Stimulated activated effector memory CD8-positive, alpha-beta T cell treated with anti-CD3 and anti-CD28 coated beads, Interleukin-12 subunit alpha, Interleukin-12 subunit beta, amount 100 ng/mL, for 72 hours (primary cell): ENCODE data around the gene TSHZ3.

Experiments used
- ATAC-seq: fragments of 150-1000 bp; cut with Tn5 transposase; 2 replicates; pipeline ENCODE4 v1.10.0; 2021
- DNase-seq, 2 donors: peaks; one replicate each; pipeline ENCODE4 v3.0.0; 2021 to 2022; ENCODE audit warnings: low spot score in 2 of 2
- H3K27ac Mint-ChIP-seq: one replicate; pipeline ENCODE4 v1.8.0; 2022; ENCODE audit warnings: mild to moderate bottlenecking, mixed read lengths
- H3K36me3 Mint-ChIP-seq: one replicate; pipeline ENCODE4 v1.8.0; 2022; ENCODE audit warnings: mild to moderate bottlenecking, mixed read lengths
- H3K4me1 Mint-ChIP-seq: one replicate; pipeline ENCODE4 v1.8.0; 2022; ENCODE audit warnings: mixed read lengths
- H3K4me3 Mint-ChIP-seq: one replicate; pipeline ENCODE4 v1.8.0; 2022; ENCODE audit warnings: mild to moderate bottlenecking, mixed read lengths
- H3K9me3 Mint-ChIP-seq: one replicate; pipeline ENCODE4 v1.8.0; 2022; ENCODE audit warnings: mixed read lengths

The TSHZ3 gene

DNA sequence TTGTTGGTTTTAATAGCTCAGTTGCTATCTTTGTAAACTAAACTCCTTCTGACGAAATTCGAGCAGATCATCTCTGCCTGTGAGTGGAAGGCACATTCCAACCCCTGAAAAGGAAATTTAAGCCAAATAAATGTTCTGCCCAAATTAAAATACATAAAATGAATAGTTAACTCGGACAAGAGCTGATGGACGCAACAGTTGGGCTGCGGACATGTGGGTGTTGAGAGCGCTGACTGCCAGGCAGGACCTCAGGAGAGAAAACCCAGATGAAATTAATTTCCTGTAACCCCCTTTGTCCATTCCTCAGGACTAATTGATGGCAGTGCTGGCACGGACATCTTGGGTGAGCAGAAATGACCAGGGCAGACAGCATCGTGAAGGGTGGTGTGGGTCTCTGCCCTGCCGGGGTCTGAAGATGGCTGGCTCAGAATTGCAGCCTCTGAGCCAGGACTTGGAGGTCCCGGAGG, 86.5 kb downstream of the TSHZ3 start:
- H3K36me3 Mint-ChIP-seq, result no peaks in the 10 kb centered on the region
- ATAC-seq, result no peak
- H3K4me3 Mint-ChIP-seq, result no peak overlapping the region
- H3K4me1 Mint-ChIP-seq, result no peaks in the 10 kb centered on the region
- no peaks in the 10 kb centered on the region for H3K9me3 Mint-ChIP-seq
- DNase-seq, result no peak
- no peak overlapping the region for H3K27ac Mint-ChIP-seq

DNA sequence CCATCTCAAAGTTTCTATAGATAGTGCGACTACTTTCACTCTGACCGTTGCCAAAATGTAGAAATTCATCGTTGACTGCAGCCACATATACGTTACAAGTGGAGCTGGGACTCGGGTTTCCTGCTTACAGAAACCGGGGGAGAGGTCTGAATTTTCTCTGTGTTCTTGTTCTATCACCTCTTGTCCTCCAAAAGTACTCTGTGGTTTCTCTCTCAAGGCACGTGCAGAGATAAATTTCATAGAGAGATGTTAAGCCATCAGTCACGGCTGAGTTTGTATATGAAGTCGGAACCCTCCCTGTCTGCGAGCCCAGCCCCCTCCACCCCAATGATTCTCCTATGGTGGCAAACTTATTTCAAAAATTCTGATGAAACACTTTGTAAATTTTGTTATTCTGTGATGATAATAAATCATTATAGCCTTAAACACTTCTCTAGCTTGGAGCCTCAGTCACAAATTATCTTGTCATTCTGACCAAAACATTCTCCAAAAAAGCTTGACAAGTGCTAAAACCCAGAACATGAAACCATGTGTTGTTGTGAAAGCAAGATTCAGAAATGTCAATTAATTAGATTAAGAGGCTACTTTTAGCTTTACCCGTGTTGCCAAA, 87.5 kb downstream of the TSHZ3 start:
- H3K9me3 Mint-ChIP-seq, result no peaks in the 10 kb centered on the region
- H3K4me1 Mint-ChIP-seq, result no peaks in the 10 kb centered on the region
- no peak overlapping the region for H3K4me3 Mint-ChIP-seq
- no peak for DNase-seq
- ATAC-seq, result no peak
- no peaks in the 10 kb centered on the region for H3K36me3 Mint-ChIP-seq
- H3K27ac Mint-ChIP-seq, result no peak overlapping the region

DNA sequence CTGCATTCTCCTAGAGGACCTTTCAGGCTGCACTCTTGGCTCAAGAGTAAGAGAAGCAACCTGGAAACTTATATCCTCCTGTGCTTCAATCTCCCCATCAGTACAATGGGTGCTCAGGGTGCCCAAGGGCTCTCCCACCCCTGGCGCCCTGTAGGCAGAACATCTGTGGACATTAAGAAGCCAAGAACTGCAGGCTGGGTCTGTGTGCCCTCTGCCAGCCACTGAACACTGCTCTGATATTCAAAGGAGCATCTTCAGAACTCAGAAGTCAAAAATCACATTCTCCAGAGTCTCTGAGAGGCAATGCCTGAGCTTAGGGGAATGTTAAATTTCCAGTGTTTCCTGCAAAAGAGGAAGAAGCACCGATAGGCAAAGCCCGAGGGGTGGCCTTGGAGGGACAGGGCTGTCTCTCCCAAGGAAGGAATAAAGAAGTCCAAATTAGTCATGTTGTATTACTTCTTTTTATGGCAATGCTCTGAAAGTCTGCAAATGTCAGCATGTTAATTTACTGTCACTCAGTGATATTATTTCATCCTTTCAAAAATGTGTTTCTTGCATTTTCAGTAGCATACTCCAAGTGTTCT, 88.1 kb downstream of the TSHZ3 start:
- Mint-ChIP-seq H3K9me3 (no peaks in the 10 kb centered on the region), H3K27ac (no peak overlapping the region), H3K4me1 (no peaks in the 10 kb centered on the region), H3K36me3 (no peaks in the 10 kb centered on the region), H3K4me3 (no peak overlapping the region)
- ATAC-seq (no peak), DNase-seq (no peak)

DNA sequence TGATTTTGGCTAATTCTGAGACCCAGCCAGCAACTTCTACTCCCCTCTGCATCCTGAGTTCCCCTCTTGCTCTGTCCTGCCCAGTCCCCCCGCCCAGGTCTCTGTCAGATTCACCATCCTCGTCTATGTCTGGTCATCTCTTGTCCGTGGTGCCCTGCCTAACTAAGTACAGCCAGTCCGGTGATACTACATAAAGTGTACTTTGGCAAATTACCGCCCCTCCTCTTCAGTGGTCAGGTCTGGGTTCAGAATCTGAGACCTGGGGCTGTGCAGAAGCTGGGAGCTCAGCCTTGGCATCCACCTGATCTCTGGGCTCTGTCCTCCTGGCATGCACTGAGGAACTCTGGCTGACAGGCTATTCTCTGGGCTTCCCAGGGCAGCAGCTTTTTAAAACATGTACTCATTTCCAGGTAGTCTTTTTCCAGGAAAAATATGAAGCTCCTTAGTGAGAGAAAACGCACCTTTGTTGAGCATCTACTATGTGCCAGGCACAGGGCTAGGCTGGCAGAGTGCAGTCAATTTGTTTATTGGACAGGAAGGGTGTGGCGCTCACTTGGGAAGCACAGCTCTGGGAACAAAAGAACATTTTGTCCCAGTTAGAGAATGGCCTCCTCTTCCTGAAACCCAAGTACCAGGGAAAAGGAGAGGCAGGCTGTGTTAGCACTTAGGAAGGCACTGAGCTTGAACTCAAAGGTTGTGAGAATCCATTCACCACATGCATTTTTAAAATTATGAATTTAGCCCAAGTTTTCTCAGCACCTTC, 88.9 kb downstream of the TSHZ3 start:
- no peak overlapping the region for H3K4me3 Mint-ChIP-seq
- no peak for DNase-seq
- no peak overlapping the region for H3K27ac Mint-ChIP-seq
- no peaks in the 10 kb centered on the region for H3K36me3 Mint-ChIP-seq
- no peaks in the 10 kb centered on the region for H3K4me1 Mint-ChIP-seq
- ATAC-seq, result no peak
- H3K9me3 Mint-ChIP-seq, result no peaks in the 10 kb centered on the region

DNA sequence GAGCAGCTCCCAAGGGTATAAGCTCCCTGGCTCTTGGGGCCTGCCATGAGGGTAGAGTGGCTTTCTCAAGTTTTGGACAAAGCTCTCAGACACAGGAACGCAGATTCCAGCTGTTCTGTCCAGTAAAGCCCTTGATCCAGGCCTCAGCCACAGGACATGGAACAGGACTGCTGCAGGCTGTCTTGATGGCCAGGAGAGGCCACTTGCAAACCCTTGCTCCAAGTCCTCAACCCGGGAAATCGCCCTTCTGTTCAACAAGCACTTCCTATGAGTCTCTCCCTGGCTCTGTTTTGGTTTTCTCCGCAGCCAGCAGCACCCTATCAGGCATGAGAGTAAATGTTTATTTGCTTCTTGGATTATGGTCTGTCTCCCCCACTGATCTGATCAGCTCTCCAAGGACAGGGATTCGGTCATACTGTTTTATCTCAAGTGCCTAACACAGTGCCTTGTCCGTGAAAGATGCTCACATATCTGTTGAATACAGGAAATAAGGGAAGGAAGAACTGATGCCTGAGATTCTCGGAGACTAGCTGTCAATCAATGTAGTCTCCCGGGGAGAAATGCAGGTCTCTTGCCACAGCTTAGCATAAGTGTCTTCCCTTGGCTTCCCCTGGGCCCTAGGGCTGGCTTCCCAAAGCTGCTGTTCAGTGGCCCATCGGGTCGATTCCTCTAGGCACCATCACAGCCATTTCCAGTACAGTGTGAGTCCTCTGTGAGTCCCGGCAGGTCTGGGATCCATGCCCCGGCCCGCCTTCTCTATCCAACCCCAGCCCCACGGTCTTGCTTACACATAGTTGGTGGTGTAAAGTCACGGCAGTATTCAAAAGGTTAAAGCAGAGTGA, 90.8 kb downstream of the TSHZ3 start:
- peak in 1 of 2 donors; percentile 33 for DNase-seq
- Mint-ChIP-seq H3K36me3 (no peaks in the 10 kb centered on the region), H3K27ac (no peak overlapping the region), H3K4me1 (no peaks in the 10 kb centered on the region), H3K4me3 (no peak overlapping the region), H3K9me3 (no peaks in the 10 kb centered on the region)
- ATAC-seq, result no peak

DNA sequence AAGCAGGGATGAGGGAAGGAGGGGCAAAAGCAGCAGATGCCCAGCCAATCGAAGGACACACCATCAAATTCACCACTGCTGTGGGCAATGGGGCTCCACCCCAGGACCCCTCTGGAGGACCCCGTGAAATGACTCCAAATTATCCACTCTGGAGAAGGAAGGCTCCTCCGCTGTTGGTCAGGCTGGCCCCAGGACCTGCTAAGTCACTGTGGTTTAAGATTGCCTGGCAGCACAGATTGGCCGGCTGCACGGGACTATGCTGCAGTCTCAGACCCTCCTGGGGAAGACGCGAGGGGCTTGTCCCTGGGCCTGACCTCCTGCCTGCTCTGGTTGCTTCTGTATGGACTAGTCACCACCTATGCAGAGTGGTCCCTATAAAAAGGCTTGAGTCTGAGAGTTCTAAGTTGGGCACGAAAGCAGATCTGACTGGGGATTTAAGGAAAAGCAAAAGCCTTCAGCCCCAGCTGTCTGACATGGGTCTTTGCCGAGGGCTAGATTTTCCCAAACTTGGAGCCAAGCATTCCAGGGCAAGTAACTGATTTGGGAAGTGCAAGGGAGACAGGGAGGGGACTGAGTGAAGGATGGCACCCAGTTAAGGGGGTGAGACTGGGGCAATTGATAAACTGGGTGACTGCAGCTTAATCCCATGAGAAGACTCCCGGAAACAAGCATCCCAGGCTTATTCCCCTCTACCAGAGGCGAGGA, 91.7 kb downstream of the TSHZ3 start:
- Mint-ChIP-seq H3K36me3 (no peaks in the 10 kb centered on the region), H3K4me1 (no peaks in the 10 kb centered on the region), H3K27ac (no peak overlapping the region), H3K9me3 (no peaks in the 10 kb centered on the region), H3K4me3 (no peak overlapping the region)
- peak in 1 of 2 donors; percentile 13 for DNase-seq
- no peak for ATAC-seq

DNA sequence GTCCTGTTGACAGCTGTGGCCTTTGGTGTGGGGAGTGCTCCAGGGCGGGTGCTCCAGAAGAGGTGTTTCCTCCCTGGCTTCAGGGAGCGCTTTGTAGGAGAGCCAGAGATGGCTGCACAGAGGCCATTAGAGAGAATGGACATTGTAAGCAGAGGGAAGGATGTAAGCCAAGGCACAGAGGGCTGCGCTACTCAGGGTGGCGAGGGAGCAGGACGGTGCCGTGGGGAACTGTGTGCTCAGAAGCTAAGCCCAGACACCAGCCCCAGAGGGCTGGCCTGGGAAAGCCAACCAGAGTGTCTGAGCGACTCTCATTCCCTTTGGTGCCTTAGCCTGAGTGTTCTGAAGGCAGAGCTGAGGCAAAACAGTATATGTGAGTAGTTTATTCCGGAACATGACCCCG, 92.2 kb downstream of the TSHZ3 start:
- H3K27ac Mint-ChIP-seq, result no peak overlapping the region
- ATAC-seq, result no peak
- DNase-seq, result peak in 1 of 2 donors; percentile 23

DNA sequence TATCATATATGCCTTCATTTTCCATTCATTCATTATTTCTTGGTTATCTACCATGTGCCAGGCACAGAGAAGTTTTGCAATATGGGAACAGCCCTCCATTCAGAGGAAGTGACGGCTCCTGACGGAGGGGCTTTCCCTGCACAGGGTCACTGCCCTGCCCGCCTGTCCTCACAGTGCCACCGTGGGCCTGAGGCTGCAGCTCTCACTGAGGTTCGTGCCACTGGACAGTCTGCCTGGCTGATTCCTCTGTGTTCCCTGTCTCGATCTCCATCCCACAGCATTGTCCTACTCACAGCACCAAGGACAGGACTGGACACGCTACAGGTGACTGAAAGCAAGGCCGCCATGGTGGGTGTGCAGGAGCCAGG, 92.7 kb downstream of the TSHZ3 start:
- H3K9me3 Mint-ChIP-seq, result no peaks in the 10 kb centered on the region
- H3K36me3 Mint-ChIP-seq, result no peaks in the 10 kb centered on the region
- ATAC-seq, result no peak
- H3K4me1 Mint-ChIP-seq, result no peaks in the 10 kb centered on the region
- H3K27ac Mint-ChIP-seq, result no peak overlapping the region
- no peak overlapping the region for H3K4me3 Mint-ChIP-seq
- DNase-seq, result peak in 1 of 2 donors; percentile 18

More for the DNA sequence above, 92.2 kb downstream of the TSHZ3 start:
- Mint-ChIP-seq H3K4me1 (no peaks in the 10 kb centered on the region), H3K9me3 (no peaks in the 10 kb centered on the region), H3K36me3 (no peaks in the 10 kb centered on the region), H3K4me3 (no peak overlapping the region)

DNA sequence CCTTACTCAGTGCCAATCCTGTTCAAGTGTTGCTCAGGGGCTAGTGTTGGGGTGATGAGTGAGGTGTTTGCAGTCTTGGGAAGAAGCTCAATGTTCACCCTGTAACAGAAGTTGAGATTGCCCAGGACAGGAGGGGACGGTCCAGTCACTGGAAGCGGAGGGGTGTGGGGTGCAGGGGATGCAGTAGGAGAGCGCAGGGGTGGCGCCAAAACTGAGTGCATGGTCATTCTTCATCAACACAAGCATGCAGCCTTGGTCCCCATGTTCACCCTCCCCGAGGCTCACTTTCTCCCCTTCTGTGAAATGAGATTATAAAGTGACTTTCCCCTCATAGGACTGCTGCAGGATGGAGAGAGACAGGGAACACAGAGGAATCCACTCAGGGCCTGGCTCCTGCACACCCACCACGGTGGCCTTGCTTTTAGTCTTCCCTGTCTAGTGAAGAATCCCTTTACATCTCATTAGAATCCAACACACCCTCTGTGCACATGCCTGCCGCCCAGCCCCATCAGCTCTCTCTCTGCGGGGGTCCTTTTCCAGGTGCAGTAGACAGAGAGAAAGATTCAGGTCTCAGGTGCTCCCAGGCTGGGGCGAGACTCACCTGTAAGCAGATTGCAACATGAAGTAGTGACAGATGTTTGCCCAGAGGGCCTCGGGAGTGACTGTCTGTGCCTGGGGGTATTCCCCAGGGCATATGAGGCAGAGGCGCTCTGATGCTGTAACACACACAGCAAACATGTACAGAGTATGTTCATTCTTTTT, 93.2 kb downstream of the TSHZ3 start:
- ATAC-seq, result no peak
- no peak overlapping the region for H3K27ac Mint-ChIP-seq
- DNase-seq, result peak in 1 of 2 donors; percentile 33
- no peaks in the 10 kb centered on the region for H3K9me3 Mint-ChIP-seq
- no peaks in the 10 kb centered on the region for H3K4me1 Mint-ChIP-seq
- no peaks in the 10 kb centered on the region for H3K36me3 Mint-ChIP-seq
- no peak overlapping the region for H3K4me3 Mint-ChIP-seq

DNA sequence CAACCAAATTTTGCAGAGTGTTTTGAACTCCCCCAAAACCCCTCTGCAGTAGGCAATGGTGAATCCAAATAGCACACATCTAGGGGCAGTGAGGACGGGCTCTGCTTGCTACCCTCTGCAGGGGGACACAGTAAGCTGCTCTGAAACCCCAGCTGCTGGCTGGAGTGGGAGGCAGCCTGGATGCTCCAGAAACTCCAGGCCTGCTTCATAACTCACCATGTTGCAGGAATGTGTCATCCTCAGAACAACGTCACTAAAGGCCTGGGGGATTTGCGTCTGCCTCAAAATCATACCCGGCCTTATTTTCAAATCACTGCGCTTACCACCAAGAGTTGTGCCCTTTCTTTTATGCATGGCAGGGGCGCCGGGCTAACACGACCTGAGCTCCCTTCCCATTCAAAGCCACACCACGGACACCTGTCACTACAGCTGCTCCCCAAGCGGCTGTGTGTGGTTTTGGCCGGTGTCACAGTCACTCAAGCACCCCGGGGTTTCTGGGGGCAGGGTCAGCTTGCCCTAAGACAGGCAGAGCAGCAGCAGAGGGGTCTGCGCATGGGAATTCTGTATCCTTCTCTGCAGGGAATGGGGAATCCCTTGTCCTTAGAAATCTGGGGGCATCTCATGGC, 93.9 kb downstream of the TSHZ3 start:
- Mint-ChIP-seq H3K27ac (no peak overlapping the region), H3K4me3 (no peak overlapping the region), H3K4me1 (no peaks in the 10 kb centered on the region), H3K9me3 (no peaks in the 10 kb centered on the region), H3K36me3 (no peaks in the 10 kb centered on the region)
- no peak for ATAC-seq
- DNase-seq, result peak in 1 of 2 donors; percentile 26

DNA sequence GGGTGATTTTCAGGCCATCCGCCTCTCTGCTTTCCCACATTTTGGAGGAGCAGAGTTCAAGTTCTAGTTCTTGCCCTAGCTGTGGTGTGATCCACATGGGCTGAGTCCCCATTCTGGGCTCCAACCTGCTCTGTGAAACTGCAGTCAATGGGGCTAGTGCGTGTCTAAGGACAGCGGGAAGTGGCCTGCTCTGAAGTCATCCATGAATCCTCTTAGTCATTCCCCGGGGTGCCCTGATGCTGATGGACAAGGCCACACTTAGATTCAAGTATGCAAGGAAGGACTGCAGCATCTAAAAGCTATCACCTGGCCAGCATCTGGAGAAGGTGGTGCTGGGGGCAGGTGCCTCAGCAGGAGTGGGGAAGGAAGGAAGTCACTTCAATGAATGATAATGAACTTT, 94.6 kb downstream of the TSHZ3 start:
- no peak for ATAC-seq
- Mint-ChIP-seq H3K36me3 (no peaks in the 10 kb centered on the region), H3K4me1 (no peaks in the 10 kb centered on the region), H3K9me3 (no peaks in the 10 kb centered on the region), H3K27ac (no peak overlapping the region), H3K4me3 (no peak overlapping the region)
- DNase-seq, result peak in 1 of 2 donors; percentile 38

DNA sequence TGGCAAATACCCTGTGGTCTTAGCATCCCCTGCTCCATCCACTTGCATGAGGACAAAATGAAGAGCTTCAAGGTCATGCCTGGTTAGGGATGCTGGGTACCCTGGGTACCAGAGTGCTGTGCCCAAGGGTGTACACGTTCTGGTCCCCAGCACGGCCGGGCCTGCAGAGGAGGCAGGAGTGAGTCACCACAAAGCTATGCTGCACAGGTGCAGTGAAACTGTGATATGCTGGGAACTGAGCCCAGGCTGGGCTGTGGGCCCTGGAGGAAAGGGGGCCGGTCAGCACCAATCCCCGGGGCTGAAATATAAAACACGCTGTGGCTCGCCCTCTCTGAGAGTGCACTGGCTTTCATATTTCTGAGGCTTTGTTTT, 95.1 kb downstream of the TSHZ3 start:
- H3K36me3 Mint-ChIP-seq, result no peaks in the 10 kb centered on the region
- H3K27ac Mint-ChIP-seq, result no peak overlapping the region
- no peak for ATAC-seq
- no peak overlapping the region for H3K4me3 Mint-ChIP-seq
- DNase-seq, result peak in 1 of 2 donors; percentile 13
- H3K9me3 Mint-ChIP-seq, result no peaks in the 10 kb centered on the region
- H3K4me1 Mint-ChIP-seq, result no peaks in the 10 kb centered on the region

DNA sequence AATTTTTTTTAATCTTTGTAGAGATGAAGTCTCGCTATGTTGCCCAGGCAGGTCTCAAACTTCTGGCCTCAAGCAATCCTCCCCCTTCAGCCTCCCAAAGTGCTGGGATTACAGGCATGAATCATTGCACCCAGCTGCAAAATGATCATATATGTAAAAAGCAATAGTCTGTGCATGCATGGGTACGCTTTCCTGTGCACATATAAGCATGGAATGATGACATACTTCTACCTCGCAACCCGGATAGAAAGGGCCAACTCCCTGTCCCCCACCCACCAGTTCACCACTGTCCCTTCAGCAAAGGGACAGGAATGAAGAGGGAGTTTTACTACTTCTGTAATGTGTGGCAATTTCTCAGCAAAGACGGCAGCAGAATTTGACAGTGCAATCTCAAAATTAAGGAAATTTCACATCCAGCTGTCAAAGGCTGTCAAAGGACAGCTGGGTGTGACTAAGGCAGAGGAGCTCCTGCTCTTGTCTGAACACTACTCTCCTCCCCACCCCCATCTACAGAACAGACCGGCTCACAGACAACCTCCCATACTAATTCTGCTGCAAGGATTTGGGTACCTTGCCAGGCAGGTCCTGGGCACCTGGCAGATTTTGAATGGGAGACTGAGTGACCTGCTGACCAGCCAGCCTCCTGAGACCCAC, 95.6 kb downstream of the TSHZ3 start:
- H3K36me3 Mint-ChIP-seq, result no peaks in the 10 kb centered on the region
- H3K4me3 Mint-ChIP-seq, result no peak overlapping the region
- no peaks in the 10 kb centered on the region for H3K9me3 Mint-ChIP-seq
- H3K27ac Mint-ChIP-seq, result no peak overlapping the region
- H3K4me1 Mint-ChIP-seq, result no peaks in the 10 kb centered on the region
- DNase-seq (peak in 1 of 2 donors; percentile 20), ATAC-seq (no peak)
